GOT3 (cell line): ENCODE results near the gene WNK4.

Experiments
- DNase-seq: peaks from one replicate; lab custom pipeline; 2025; ENCODE audit warnings: mixed read lengths; lab: John Stamatoyannopoulos, UW

WNK4 gene

DNA sequence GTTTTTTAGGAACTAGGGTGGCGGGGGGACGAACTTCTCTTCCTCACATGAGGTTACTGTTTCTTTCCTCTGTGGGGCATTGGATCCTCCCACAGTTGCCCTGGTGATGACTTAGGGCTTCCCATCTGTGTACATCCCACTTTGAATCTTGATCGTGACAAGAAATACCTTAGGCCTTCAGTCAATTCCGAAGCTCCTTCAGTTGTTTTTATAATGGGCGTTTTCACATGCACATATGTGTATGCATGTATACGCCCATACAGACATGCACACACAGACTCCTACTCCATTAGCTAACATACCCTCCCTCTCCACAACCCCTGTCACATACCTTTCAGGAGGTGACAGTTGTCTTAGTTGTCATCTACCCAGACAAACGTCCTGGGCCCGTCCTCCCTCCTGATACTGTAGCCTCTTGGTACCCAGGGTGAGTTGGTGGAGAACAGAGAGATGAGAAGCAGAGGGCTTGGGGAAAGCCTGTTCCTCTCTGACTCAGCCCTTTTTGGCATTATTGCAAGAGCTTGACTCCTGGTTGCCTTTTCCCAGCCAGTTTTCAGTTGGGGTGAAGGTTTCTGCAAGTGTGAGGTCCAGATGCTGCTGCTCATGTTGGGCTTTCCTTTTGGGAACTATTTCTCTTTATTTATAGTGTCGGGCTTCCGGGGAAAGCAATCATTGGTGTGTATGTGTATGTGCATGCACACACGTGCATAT is 61.7 kb downstream of the WNK4 start:
- no peak for DNase-seq

DNA sequence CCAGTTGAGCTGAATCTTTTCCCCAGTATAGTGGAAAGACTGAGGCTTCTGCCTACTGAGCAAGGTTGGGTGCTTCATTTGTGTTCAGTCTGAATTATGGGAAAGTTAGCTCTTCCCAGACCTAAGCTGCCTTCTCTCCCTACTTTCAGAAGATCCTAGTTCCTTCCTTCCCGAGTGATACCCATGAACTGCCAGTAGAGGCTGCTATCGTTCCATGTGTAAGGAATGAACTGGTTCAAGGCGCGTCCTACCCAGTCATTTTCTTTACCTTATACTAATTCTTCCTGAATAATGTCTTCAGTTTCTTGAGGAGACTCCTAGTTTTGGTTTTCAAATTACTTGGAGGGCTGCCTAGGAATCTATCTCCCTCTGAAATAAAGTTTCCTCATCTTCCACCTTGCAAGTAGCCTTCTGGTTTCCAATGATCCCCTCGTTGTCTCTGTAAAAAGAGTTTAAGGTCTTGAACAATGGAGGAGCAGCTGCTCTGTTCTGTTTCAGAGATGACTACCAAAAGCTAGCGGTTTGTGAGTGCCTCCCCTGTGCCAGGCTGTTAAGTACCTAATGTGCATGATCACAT is 63.0 kb downstream of the WNK4 start:
- no peak for DNase-seq

DNA sequence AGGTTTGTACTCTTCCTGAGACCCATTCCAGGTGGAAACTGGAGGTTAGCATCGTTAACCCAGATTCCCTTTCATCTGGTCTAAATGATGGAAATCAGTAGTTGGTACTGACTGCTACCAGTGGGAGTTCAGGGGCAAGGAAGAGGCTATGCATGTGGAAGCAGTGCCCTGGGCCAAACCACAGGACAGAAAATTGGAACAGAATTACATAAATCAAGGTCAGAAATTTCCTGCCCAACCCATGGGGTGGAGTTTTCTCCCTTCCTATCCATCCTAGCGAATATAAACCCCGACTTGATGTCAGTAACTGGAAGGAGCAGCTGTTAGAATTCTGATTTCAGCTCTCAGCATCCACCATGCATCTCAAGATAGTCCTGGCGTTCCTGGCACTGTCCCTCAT is 63.9 kb downstream of the WNK4 start, which contains the start of gene AOC2:
TSS of gene AOC2 (plus strand) at position 310 of the 400 bp plus-strand sequence. CDS start at position 357, 47 bp downstream.
- no peak for DNase-seq

DNA sequence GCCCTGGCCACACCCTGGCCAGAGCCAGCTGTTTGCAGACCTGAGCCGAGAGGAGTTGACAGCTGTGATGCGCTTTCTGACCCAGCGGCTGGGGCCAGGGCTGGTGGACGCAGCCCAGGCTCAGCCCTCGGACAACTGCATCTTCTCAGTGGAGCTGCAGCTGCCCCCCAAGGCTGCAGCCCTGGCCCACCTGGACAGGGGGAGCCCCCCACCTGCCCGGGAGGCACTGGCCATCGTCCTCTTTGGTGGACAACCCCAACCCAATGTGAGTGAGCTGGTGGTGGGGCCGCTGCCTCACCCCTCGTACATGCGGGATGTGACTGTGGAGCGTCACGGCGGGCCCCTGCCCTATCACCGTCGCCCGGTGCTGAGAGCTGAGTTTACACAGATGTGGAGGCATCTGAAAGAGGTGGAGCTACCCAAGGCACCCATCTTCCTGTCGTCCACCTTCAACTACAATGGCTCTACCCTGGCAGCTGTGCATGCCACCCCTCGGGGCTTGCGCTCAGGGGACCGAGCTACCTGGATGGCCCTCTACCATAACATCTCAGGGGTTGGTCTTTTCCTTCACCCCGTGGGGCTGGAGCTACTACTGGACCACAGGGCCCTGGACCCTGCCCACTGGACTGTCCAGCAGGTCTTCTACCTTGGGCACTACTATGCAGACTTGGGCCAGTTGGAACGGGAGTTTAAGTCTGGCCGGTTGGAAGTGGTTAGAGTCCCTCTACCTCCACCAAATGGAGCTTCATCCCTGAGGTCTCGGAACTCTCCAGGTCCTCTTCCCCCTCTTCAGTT is 64.5 kb downstream of the WNK4 start:
- DNase-seq: no peak

DNA sequence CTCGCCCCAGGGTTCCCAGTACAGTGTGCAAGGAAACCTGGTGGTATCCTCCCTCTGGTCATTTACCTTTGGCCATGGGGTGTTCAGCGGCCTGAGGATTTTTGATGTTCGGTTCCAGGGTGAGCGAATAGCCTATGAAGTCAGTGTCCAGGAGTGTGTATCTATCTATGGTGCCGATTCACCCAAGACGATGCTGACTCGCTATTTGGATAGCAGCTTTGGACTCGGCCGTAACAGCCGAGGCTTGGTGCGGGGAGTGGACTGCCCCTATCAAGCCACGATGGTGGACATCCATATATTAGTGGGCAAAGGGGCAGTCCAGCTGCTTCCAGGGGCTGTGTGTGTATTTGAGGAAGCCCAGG is 65.1 kb downstream of the WNK4 start:
- no peak for DNase-seq

DNA sequence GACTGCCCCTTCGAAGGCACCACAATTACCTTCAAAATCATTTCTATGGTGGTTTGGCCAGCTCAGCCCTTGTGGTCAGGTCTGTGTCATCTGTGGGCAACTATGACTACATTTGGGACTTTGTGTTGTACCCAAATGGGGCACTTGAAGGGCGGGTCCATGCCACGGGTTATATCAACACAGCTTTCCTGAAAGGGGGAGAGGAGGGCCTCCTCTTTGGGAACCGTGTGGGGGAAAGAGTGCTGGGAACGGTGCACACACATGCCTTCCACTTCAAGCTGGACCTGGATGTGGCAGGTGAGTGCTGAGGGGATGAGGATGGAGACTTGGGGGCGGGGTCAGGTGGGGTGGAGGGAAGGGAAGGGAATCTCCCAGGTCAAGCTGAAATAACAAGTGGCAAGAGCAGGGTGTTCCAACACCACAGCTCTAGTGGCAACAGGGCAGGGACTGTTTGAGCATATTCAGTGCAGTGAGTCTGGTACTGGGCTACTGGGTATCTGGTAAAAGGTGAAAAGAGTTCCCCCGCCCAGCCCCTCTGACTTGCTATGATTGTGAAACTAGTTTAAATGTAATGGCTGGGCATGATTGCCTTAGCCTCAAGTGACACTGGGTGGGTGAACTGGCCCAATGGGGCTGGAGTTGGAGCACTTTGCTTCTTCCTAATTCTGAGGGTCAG is 65.6 kb downstream of the WNK4 start:
- peak; percentile 16 for DNase-seq
